Measurements from ENCODE around the gene AGBL4.

DNA sequence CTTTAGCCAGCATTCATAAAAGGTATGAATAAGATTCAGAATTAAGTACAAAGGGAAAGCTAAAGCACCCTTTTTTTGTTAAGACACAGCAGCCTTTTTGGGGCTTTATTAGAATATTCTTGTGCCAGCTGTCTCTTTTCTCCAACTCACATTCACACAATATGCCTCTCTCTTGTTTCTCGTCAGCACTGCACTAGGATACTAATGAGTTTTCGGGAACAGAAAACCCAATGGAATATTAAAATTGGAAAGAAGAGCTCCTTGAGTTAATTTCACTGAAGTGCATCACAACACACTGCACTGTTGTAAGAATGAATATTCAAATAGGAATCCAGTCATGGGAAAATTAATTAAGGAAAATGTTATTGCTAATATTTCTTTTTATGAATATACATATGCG, 836.7 kb downstream of the AGBL4 start:
- TF ChIP-seq, protein P1, sequence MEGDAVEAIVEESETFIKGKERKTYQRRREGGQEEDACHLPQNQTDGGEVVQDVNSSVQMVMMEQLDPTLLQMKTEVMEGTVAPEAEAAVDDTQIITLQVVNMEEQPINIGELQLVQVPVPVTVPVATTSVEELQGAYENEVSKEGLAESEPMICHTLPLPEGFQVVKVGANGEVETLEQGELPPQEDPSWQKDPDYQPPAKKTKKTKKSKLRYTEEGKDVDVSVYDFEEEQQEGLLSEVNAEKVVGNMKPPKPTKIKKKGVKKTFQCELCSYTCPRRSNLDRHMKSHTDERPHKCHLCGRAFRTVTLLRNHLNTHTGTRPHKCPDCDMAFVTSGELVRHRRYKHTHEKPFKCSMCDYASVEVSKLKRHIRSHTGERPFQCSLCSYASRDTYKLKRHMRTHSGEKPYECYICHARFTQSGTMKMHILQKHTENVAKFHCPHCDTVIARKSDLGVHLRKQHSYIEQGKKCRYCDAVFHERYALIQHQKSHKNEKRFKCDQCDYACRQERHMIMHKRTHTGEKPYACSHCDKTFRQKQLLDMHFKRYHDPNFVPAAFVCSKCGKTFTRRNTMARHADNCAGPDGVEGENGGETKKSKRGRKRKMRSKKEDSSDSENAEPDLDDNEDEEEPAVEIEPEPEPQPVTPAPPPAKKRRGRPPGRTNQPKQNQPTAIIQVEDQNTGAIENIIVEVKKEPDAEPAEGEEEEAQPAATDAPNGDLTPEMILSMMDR (conservative IDR thresholded peaks at IDR 0.05; ENCODE audit: low read depth, low read length), result no peak
- TF ChIP-seq POLR2A (IDR thresholded peaks at IDR 0.05; ENCODE audit: low read depth, low read length) (no peak), MXI1 (IDR thresholded peaks at IDR 0.05; ENCODE audit: borderline replicate concordance, low read depth, low read length) (no peak)
